ENCODE measurements around the gene NGLY1.

DNA sequence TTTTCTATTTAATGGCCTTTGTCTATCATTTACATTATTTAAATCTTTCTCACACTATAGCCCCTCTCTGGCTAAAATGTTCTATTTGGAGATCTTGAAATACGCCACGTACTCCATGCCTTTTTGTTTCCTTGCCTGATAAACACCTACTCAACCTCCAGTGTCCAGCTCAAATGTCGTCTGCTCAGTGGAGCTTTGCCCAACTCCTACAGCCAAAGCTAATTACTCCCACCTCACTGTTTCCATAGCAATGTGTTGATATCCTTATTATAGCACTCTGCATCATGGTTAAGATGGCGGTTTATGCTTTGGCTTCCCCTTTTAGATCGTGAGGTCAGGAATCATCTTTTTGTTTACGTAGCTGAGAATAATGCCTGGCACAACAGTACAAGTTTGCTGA is 55.9 kb downstream of the NGLY1 start:
- TF ChIP-seq POLR2A (IDR thresholded peaks at IDR 0.05), result no peak
- TF ChIP-seq, protein P1, sequence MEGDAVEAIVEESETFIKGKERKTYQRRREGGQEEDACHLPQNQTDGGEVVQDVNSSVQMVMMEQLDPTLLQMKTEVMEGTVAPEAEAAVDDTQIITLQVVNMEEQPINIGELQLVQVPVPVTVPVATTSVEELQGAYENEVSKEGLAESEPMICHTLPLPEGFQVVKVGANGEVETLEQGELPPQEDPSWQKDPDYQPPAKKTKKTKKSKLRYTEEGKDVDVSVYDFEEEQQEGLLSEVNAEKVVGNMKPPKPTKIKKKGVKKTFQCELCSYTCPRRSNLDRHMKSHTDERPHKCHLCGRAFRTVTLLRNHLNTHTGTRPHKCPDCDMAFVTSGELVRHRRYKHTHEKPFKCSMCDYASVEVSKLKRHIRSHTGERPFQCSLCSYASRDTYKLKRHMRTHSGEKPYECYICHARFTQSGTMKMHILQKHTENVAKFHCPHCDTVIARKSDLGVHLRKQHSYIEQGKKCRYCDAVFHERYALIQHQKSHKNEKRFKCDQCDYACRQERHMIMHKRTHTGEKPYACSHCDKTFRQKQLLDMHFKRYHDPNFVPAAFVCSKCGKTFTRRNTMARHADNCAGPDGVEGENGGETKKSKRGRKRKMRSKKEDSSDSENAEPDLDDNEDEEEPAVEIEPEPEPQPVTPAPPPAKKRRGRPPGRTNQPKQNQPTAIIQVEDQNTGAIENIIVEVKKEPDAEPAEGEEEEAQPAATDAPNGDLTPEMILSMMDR (IDR thresholded peaks at IDR 0.05), result no peak

Measured in tibial nerve (tissue), 3 donors.